Measurements from ENCODE around the gene RALGPS1.

The RALGPS1 gene

GRCh38 chr9:127174386-127175318, 260.1 kb downstream of the RALGPS1 start:
- no peak for DNase-seq (ENCODE audit: low read depth)

GRCh38 chr9:127175319-127175715, 260.7 kb downstream of the RALGPS1 start:
- DNase-seq (ENCODE audit: low read depth) = no peak

- no peak for DNase-seq (ENCODE audit: low read depth)
These were observed 261.2 kb downstream of the RALGPS1 start for GRCh38 chr9:127175764-127176163.

DNA sequence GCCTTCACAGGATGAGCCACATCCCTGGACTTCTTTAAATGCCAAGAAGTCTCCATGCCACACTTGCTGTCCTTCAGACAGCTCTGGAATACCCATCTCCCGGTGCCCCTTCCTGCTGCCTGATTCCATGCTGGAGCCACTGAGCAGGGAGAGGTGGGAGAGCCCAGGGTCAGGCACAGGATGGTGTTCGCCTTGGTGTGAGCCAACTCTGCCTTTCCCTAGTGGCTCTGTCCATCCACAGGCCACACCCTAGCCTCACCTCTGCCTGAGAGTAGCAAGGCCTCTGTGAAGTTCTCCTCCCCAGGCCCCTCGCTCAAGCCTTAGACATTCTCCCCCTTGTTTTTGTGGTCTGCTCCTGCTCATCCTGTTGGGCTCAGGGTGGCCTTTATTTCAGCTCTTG, 262.0 kb downstream of the RALGPS1 start:
- no peak for DNase-seq (ENCODE audit: low read depth)

- no peak for DNase-seq (ENCODE audit: low read depth)
These were observed 262.6 kb downstream of the RALGPS1 start for GRCh38 chr9:127177231-127177630.

DNA sequence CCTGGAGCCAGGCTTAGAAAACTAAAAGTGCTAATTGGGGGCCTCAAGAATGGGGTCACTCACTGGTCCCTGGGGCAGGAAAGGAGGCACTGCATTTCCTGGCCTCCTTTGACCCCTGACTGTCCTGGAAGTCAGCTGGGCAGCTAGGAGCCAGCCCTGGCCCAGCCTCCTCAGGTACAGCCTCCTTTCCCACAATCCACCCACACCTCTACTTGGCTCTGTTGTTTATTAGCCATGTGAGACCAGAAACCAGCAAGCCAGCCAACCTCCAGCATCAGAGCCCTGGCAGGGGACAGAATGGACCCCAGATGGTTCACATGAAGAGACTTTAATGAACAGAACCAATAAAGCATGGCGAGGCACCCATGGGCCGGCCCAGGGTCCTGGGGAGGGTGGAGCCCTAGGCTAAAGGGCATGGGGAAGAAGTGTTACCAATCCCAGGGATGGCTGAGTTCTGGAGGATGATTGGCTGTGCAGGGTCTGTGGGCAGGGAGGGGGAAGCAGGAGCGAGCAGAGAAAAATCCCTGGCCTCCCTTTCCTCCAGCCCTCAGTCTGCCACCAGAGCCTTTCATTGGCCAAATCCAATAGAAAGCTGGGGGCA, 263.2 kb downstream of the RALGPS1 start:
- DNase-seq (ENCODE audit: low read depth) = no peak

- no peak for DNase-seq (ENCODE audit: low read depth)
These were observed 264.4 kb downstream of the RALGPS1 start for GRCh38 chr9:127178686-127179632.

- no peak for DNase-seq (ENCODE audit: low read depth)
These were observed 265.3 kb downstream of the RALGPS1 start for GRCh38 chr9:127179633-127180441.

GRCh38 chr9:127180457-127181314, 266.1 kb downstream of the RALGPS1 start:
- DNase-seq (ENCODE audit: low read depth) = no peak

GRCh38 chr9:127181315-127181580, 266.7 kb downstream of the RALGPS1 start:
- DNase-seq (ENCODE audit: low read depth) = no peak

GRCh38 chr9:127181595-127182190, 267.1 kb downstream of the RALGPS1 start:
- DNase-seq (ENCODE audit: low read depth) = no peak

DNA sequence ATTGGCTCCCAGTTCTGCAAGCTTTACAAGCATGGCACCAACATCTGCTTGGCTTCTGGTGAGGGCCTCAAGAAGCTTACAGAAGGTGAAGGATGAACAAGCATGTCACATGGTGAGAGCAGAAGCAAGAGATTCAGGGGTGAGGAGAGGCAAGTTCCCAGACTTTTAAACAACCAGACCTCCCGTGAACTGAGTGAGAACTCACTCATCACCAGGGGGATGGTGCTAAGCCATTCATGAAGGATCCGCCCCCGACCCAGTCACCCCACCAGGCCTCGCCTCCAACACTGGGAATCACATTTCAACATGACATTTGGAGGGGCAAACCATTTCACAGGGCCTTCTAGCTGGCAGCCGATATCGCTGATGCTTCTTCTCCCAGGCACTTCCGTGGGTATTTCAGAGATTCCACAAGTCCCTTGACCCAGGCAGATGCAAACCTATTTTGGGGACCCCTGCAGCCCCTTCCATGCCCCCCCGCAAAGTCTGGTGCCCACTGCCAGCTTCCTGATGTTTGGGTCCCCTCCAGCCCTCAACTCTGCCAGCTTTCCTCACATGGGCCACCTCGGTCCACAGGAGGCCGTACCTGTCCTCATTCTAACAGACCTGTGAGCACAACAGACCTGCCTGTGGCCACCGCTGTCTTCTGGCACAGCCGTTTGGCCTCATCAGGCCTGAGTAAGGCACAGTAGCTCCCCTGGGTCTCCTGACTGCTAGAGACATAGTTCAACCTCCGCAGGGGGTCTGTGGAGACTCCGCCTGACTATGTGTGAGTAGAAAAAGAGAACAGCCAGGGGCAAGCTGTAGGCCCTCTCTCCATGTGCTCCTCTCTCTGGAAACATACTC, 268.5 kb downstream of the RALGPS1 start:
- peak; percentile 10 for DNase-seq (ENCODE audit: low read depth)

GRCh38 chr9:127183814-127184582, 269.4 kb downstream of the RALGPS1 start:
- peak; percentile 20 for DNase-seq (ENCODE audit: low read depth)

GRCh38 chr9:127184641-127185040, 270.1 kb downstream of the RALGPS1 start:
- no peak for DNase-seq (ENCODE audit: low read depth)

DNA sequence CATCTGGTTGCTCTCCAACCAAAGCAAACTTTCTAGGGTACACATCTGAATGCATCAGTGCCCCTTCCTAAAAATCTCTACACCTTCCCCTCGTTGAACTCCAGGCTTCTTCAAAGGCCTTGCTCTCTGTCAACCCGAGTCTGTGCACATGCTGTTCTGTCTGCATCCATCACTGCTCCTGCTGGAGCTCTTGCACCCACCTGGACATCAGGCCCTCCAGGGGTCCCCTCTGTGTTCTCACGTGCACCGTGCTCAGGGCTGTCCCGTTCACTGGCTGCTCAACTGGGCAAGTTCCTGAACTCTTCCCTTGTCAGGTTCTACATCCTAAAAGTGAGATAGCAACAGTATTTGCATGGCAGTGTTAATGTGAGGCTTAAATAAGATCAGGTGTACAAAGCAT, 270.6 kb downstream of the RALGPS1 start:
- DNase-seq (ENCODE audit: low read depth) = no peak

DNA sequence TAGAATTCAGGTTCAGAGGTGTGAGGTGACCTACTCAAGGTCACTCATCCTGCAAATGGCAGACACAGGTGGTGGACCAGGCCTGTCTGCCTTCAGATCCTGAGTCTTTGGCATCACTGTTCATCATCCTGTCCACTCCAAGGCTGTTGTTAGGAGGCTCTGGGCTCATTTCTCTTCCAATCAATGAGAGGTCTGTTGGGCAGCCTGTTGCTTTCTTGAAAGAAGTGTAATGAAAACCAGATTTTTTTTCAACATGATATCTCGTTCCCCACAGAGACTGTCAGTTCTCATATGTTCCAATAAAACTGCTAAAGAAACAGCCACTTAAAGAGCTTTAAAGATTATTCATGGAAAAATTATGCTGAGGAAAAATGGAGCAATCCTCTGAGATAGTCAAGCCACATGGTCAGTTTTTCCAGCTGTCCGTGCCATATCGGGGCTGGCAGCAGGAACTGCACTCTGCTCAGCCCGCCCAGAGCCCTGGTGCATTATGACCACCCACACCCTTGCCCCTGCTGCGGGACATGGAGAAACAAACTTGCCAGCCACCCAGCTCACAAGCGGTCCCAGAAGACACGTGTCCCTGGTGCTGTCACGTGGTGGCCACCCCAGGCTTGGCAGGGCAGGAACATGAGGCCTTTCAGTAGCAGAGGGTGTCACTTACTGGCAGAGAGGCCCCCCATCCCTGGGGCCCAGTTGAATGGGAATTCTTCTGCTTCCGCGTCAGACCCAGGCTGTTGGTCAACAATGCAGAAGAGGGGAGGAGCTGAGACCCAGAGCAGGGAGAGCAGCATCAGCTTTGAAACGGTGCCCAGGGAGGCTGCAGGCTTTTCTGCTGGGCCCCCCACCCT, 271.6 kb downstream of the RALGPS1 start:
- DNase-seq (ENCODE audit: low read depth) = peak; percentile 75

DNA sequence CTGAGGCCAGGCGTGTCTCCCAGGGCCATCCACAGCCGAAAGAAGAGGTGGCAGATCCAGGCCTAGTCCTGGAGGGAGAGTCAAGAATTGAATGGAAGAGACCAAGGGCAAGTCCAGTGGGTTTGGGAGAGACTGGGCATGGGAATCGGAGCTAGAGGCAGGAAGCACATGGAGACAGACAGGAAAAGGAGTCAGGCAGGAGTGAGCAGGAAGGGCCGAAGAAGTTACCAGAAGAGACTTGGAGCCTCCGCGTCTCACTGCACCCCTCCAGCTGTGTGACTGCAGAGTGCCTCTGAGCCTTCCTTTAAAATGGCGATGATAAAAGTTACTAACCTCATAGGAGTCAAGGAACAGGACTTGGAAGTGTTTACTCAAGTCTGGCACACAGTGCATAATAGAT, 272.2 kb downstream of the RALGPS1 start:
- peak; percentile 8 for DNase-seq (ENCODE audit: low read depth)

Measured in iris pigment epithelial cell (primary cell).